Parathyroid adenoma (tissue), 2 donors: ENCODE data around the gene LPAR1.

Experiments
- H2AFZ ChIP-seq: fragments of 300-600 bp; sonication (generic); one replicate; pipeline ENCODE4 v1.7.0; 2017; ENCODE audit warnings: antibody characterized with exemption, mild to moderate bottlenecking
- H3K27ac ChIP-seq: fragments of 300-600 bp; sonication (generic); one replicate; pipeline ENCODE4 v1.7.0; 2017
- H3K27me3 ChIP-seq: fragments of 300-600 bp; sonication (generic); one replicate; pipeline ENCODE4 v1.7.0; 2017; ENCODE audit warnings: low read length; ENCODE audit not compliant: control insufficient read depth, insufficient read depth
- H3K36me3 ChIP-seq: fragments of 300-600 bp; sonication (generic); one replicate; pipeline ENCODE4 v1.7.0; 2017; ENCODE audit warnings: low read length; ENCODE audit not compliant: control insufficient read depth, insufficient read depth
- H3K4me1 ChIP-seq: fragments of 300-600 bp; sonication (generic); one replicate; pipeline ENCODE4 v1.7.0; 2017; ENCODE audit warnings: control low read depth
- H3K4me2 ChIP-seq: fragments of 300-600 bp; sonication (generic); one replicate; pipeline ENCODE4 v1.7.0; 2017; ENCODE audit warnings: low read length
- H3K4me3 ChIP-seq: fragments of 300-600 bp; sonication (generic); one replicate; pipeline ENCODE4 v1.7.0; 2017; ENCODE audit warnings: low read depth, low read length
- H3K79me2 ChIP-seq: fragments of 300-600 bp; sonication (generic); one replicate; pipeline ENCODE4 v1.7.0; 2017; ENCODE audit warnings: control low read depth
- H3K9ac ChIP-seq: fragments of 300-600 bp; sonication (generic); one replicate; pipeline ENCODE4 v1.7.0; 2017; ENCODE audit warnings: mild to moderate bottlenecking
- H3K9me3 ChIP-seq: fragments of 300-600 bp; sonication (generic); one replicate; pipeline ENCODE4 v1.7.0; 2017; ENCODE audit warnings: low read length; ENCODE audit not compliant: control insufficient read depth
- CTCF ChIP-seq: fragments of 300-600 bp; sonication (generic); IDR thresholded peaks from one replicate; pipeline ENCODE4 v1.7.0; 2017; ENCODE audit warnings: antibody characterized with exemption, mild to moderate bottlenecking
- donor health status: primary hyperparathyroidism.

LPAR1 gene

GRCh38 chr9:110938242-110938641, 100.0 kb downstream of the LPAR1 start:
- Histone ChIP-seq H3K9ac (no peak overlapping the region), H3K4me1 (no peaks in the 10 kb centered on the region), H3K79me2 (no peaks in the 10 kb centered on the region), H3K36me3 (no peaks in the 10 kb centered on the region), H3K27ac (no peak overlapping the region), H3K27me3 (no peaks in the 10 kb centered on the region), H3K4me3 (no peak overlapping the region), H3K9me3 (no peaks in the 10 kb centered on the region), H2AFZ (no peak overlapping the region), H3K4me2 (no peak overlapping the region)
- TF ChIP-seq CTCF: no peak

GRCh38 chr9:110936719-110937452, 101.4 kb downstream of the LPAR1 start:
- Histone ChIP-seq H3K4me1 (no peaks in the 10 kb centered on the region), H3K4me3 (no peak overlapping the region), H3K9ac (no peak overlapping the region), H2AFZ (no peak overlapping the region), H3K79me2 (no peaks in the 10 kb centered on the region), H3K4me2 (no peak overlapping the region), H3K27me3 (no peaks in the 10 kb centered on the region), H3K27ac (no peak overlapping the region), H3K36me3 (no peaks in the 10 kb centered on the region), H3K9me3 (no peaks in the 10 kb centered on the region)
- TF ChIP-seq CTCF: no peak

- Histone ChIP-seq H3K9ac (no peak overlapping the region), H3K27me3 (no peaks in the 10 kb centered on the region), H3K27ac (no peak overlapping the region), H3K9me3 (no peaks in the 10 kb centered on the region), H3K79me2 (no peaks in the 10 kb centered on the region), H2AFZ (no peak overlapping the region), H3K36me3 (no peaks in the 10 kb centered on the region), H3K4me2 (no peak overlapping the region), H3K4me3 (no peak overlapping the region), H3K4me1 (no peaks in the 10 kb centered on the region)
- TF ChIP-seq CTCF: no peak
Measured at GRCh38 chr9:110936237-110936636, 102.0 kb downstream of the LPAR1 start.

GRCh38 chr9:110935829-110936228, 102.4 kb downstream of the LPAR1 start:
- H3K4me3 ChIP-seq: no peak overlapping the region
- no peaks in the 10 kb centered on the region for H3K9me3 ChIP-seq
- H3K79me2 ChIP-seq: no peaks in the 10 kb centered on the region
- no peak overlapping the region for H3K4me2 ChIP-seq
- H2AFZ ChIP-seq: no peak overlapping the region
- H3K27ac ChIP-seq: no peak overlapping the region
- H3K4me1 ChIP-seq: no peaks in the 10 kb centered on the region
- no peaks in the 10 kb centered on the region for H3K36me3 ChIP-seq
- TF ChIP-seq CTCF: no peak
- no peaks in the 10 kb centered on the region for H3K27me3 ChIP-seq
- H3K9ac ChIP-seq: no peak overlapping the region
